ENCODE results near the gene SOHLH1.

DNA sequence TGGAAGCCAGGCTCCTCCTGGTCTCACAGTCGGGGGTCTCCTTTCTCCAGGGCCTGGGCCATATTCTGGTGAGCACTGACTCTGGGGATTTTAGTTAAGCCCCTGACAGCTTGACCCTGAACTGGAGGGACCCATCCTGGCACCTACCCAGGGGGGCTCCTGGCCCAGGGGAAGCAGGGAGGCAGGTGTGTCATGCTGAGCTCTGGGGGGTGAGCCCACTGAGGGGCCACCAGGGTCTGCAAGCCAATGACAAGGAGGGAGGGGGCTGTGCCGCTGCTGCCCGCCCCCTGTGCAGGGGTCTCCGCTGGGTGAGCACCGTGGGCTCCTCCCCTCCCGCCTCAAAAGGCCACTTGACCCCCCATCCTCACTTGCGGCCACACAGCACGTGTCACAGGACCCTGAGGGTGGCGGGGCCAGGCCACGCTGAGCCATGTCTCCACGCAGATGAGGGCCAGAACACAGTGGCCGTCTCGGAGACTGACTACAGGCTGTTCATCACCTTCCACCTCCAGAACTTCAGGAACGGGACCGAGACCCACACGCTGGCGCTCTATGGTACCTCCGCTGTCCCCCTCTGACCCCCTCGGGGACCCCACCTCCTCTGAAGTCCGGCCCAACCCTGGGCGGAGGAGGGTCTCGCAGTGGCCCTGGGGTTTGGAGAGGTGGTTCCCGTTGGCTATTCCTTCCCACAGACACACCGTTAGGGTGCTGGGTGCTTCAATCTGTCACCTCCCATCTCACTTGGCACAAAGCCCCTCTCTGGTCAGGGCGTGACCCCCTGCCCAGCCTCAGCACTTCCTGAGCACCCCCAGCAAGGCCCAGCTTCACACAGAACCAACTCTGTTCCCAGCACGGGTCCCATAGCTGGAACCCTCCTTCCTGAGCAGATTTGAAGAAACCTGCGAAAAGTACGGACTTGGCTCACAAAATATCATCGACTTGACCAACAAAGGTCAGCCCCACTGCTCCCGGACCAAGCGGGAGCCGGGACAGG, 34.2 kb downstream of the SOHLH1 start:
- TF ChIP-seq, protein P1, sequence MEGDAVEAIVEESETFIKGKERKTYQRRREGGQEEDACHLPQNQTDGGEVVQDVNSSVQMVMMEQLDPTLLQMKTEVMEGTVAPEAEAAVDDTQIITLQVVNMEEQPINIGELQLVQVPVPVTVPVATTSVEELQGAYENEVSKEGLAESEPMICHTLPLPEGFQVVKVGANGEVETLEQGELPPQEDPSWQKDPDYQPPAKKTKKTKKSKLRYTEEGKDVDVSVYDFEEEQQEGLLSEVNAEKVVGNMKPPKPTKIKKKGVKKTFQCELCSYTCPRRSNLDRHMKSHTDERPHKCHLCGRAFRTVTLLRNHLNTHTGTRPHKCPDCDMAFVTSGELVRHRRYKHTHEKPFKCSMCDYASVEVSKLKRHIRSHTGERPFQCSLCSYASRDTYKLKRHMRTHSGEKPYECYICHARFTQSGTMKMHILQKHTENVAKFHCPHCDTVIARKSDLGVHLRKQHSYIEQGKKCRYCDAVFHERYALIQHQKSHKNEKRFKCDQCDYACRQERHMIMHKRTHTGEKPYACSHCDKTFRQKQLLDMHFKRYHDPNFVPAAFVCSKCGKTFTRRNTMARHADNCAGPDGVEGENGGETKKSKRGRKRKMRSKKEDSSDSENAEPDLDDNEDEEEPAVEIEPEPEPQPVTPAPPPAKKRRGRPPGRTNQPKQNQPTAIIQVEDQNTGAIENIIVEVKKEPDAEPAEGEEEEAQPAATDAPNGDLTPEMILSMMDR (IDR thresholded peaks at IDR 0.05): no peak
- TF ChIP-seq POLR2A (IDR thresholded peaks at IDR 0.05): no peak

Measured in upper lobe of left lung (tissue), 4 donors.